ENCODE measurements around the gene CLSTN2.
"Not testable (repeated sequence)": the region's sequence is repeated elsewhere in the genome, so short reads cannot be mapped to it uniquely, and the experiment has no call there.

CLSTN2 gene

DNA sequence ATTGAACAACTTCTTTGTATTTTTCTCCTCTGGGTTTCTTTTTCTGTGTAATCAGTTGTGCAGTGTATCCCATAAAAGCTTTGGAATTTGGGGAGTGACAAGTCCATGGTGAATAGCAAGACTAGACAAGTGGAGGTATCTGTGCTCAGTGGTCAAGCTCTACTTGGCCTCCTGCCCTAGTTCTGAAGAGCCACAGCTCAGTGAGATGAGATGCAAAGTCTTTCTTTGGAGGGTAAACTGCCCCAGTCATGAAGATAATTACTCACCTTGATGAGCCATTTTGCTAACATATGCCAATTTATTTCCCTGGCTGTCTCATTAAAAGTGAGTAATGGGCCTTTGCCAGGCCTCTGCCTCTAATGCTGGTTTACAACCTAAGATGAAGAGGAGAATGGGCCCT is 471.7 kb downstream of the CLSTN2 start:
- no peak for FAIRE-seq
- no peak for DNase-seq (ENCODE audit: insufficient read length, low spot score)

DNA sequence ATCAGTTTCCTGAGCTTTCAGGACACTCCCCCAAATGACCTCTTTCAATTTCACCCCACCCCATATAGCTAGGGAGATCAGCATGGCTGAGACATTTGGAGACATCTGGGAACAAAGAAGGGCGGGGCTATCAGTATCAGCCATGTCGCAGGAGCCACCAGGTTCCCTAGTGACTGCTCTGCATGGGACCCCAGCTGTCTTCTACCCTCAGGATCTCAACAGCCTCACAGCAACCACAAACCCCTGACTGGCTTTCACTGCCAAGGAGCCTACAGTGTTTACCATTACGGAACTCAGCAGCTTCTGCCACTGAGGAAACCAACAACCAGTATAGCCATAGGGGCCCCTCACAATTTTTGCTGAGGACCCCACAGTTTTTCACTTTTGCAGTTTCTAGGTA is 473.3 kb downstream of the CLSTN2 start:
- DNase-seq (ENCODE audit: insufficient read length, low spot score) (no peak), FAIRE-seq (no peak)
- TF ChIP-seq POLR2AphosphoS5 (IDR thresholded peaks at IDR 0.05; ENCODE audit: low read depth, low read length) = no peak
- TF ChIP-seq POU2F2 (IDR thresholded peaks at IDR 0.05; ENCODE audit: low read depth, low read length) = no peak
- no peak for TF ChIP-seq PAX5 (IDR thresholded peaks at IDR 0.05; ENCODE audit: insufficient read depth, low read length, severe bottlenecking)
- TF ChIP-seq POLR2A (IDR thresholded peaks at IDR 0.05; ENCODE audit: low read depth, low read length) = no peak
- no peak for TF ChIP-seq SPI1 (IDR thresholded peaks at IDR 0.05; ENCODE audit: low read depth, low read length)
- TF ChIP-seq TAF1 (IDR thresholded peaks at IDR 0.05; ENCODE audit: low read depth, low read length) = no peak

More for the DNA sequence above, 471.7 kb downstream of the CLSTN2 start:
- TF ChIP-seq POLR2A (IDR thresholded peaks at IDR 0.05; ENCODE audit: low read depth, low read length) (no peak), TAF1 (IDR thresholded peaks at IDR 0.05; ENCODE audit: low read depth, low read length) (no peak), POLR2AphosphoS5 (IDR thresholded peaks at IDR 0.05; ENCODE audit: low read depth, low read length) (no peak), PAX5 (IDR thresholded peaks at IDR 0.05; ENCODE audit: insufficient read depth, low read length, severe bottlenecking) (no peak), SPI1 (IDR thresholded peaks at IDR 0.05; ENCODE audit: low read depth, low read length) (no peak), POU2F2 (IDR thresholded peaks at IDR 0.05; ENCODE audit: low read depth, low read length) (no peak)

DNA sequence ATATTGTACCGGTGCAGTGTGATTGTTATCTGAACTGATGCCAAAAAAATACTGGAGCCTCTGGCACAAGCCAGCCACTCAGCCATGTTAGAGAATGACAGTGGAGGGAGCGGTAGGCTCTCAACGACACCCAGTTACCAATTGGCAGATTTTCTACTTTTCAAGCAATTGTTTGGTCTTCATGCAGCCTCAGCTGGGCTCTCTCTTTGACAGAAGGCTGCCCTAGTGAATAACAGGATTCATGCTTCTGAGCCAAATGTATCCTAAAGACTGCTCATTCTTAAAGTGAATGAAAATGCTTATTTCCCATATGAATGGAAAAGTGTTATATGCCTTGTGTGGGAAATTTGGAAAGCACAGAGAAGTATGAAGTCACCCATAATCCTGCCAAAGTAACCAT is 481.7 kb downstream of the CLSTN2 start:
- FAIRE-seq = no peak
- DNase-seq (ENCODE audit: insufficient read length, low spot score) = no peak
- TF ChIP-seq TAF1 (IDR thresholded peaks at IDR 0.05; ENCODE audit: low read depth, low read length) (no peak), POLR2AphosphoS5 (IDR thresholded peaks at IDR 0.05; ENCODE audit: low read depth, low read length) (no peak), PAX5 (IDR thresholded peaks at IDR 0.05; ENCODE audit: insufficient read depth, low read length, severe bottlenecking) (no peak), SPI1 (IDR thresholded peaks at IDR 0.05; ENCODE audit: low read depth, low read length) (no peak), POU2F2 (IDR thresholded peaks at IDR 0.05; ENCODE audit: low read depth, low read length) (no peak), POLR2A (IDR thresholded peaks at IDR 0.05; ENCODE audit: low read depth, low read length) (no peak)

DNA sequence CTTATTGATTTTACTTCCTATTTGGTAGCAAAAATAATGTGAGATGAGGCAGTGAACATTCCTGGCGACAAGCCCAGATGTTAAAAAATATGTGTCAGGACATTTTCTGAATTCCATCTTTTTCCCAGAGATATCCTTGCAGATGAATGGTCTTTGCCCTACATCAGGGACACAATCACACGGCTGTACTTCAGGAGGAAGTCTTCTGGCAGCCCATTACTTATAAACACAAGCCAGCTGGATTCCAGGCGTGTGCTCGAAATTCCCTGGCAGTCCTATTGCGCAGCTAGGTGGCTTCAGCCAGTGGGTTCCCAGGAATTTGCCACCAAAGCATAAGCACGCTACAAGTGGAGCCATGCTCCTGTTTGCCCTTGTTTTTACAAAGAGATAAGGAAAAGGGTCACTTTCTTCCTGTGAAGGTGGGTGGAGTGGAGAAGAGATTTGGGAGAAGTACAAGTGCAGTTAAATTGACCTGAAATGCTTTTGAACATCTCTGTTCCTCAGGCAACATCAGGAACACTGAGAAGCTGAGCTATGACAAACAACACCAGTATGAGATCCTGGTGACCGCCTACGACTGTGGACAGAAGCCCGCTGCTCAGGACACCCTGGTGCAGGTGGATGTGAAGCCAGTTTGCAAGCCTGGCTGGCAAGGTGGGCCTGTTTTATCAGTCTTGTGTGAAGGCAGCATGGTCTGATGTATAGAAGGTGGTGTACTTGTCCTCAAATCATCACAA is 485.8 kb downstream of the CLSTN2 start:
- DNase-seq (ENCODE audit: insufficient read length, low spot score) = no peak
- no peak for FAIRE-seq
- no peak for TF ChIP-seq TAF1 (IDR thresholded peaks at IDR 0.05; ENCODE audit: low read depth, low read length)
- no peak for TF ChIP-seq POLR2AphosphoS5 (IDR thresholded peaks at IDR 0.05; ENCODE audit: low read depth, low read length)
- no peak for TF ChIP-seq SPI1 (IDR thresholded peaks at IDR 0.05; ENCODE audit: low read depth, low read length)
- no peak for TF ChIP-seq POLR2A (IDR thresholded peaks at IDR 0.05; ENCODE audit: low read depth, low read length)
- no peak for TF ChIP-seq PAX5 (IDR thresholded peaks at IDR 0.05; ENCODE audit: insufficient read depth, low read length, severe bottlenecking)
- TF ChIP-seq POU2F2 (IDR thresholded peaks at IDR 0.05; ENCODE audit: low read depth, low read length) = no peak

DNA sequence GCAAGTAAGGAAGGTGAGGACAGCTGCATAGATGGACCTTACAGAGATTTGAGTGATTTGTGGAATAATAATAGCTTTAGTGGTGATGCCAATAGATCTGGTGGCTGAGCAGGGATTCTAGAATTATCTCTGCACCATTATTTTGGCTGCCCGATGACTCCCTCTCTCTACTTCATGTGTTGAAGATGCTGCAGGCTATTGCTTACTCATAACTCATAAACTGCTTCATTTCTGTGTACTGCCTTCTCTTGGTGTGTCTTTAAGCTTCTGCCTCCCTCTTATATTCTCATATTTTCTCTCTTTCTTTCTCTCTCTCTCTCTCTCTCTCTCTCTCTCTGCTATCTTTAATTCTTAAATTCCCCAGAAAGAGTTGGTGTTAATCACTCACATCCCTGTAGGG is 486.9 kb downstream of the CLSTN2 start:
- FAIRE-seq (no peak), DNase-seq (ENCODE audit: insufficient read length, low spot score) (no peak)
- TF ChIP-seq TAF1 (IDR thresholded peaks at IDR 0.05; ENCODE audit: low read depth, low read length) = no peak

DNA sequence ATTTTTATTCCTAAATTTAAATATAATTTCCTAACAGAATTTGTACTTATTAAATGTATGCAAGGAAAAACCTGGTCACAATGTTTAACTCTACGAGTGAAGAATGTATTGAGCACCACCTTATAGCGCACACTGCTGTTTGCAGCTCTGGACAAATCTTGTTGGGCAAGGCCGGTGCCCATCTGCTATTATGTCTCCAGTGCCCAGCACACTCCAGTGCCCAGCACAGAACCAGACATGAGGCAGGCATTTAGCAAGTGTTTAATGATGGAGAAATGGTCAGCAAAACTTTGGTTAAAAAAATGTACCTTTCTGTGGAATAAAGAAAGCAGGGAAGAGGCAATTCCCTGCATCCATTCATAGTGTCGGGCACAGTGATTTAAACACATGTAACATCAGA is 488.2 kb downstream of the CLSTN2 start:
- no peak for DNase-seq (ENCODE audit: insufficient read length, low spot score)
- FAIRE-seq = no peak
- TF ChIP-seq POU2F2 (IDR thresholded peaks at IDR 0.05; ENCODE audit: low read depth, low read length) (no peak), PAX5 (IDR thresholded peaks at IDR 0.05; ENCODE audit: insufficient read depth, low read length, severe bottlenecking) (no peak), POLR2A (IDR thresholded peaks at IDR 0.05; ENCODE audit: low read depth, low read length) (no peak), TAF1 (IDR thresholded peaks at IDR 0.05; ENCODE audit: low read depth, low read length) (no peak), SPI1 (IDR thresholded peaks at IDR 0.05; ENCODE audit: low read depth, low read length) (no peak), POLR2AphosphoS5 (IDR thresholded peaks at IDR 0.05; ENCODE audit: low read depth, low read length) (no peak)

DNA sequence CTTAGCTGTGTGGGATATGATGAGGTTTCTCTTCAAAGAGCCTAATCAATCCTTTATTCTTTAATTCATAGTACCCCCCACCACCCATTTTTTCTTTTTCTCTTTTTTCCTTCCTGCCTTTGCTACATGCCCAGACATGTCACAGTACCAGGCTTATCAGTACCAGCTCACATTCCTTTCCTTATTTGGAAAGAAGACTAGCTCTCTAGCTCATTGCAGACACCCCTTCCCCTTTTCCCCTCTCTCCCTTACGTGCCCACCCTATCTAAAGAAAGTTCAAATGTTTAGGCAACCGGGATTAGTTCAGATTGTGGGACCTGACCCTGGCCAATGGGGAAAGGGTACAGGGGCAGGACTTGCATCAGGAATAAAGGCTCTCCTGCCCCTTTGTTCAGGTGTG is 488.6 kb downstream of the CLSTN2 start:
- DNase-seq (ENCODE audit: insufficient read length, low spot score); FAIRE-seq: not testable (repeated sequence)

DNA sequence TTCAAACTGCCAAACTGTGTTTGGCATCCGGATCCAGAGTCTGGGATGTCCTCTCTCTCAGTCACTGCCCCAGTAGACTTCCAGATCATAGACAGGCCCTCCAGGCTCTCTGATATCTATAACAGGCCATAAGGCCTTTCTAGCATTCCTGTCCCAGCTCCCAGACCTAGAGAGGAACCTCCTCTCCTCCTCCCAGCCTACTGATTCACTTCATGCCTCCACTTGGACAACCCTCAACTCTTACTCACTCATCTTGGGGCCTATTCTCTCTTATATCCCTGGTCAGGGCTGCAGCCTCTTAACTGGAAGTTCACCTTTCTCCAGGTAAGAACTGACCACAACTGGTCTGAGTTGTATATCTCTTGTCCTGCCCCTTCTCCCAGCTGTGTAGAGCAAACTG is 489.2 kb downstream of the CLSTN2 start:
- no peak for DNase-seq (ENCODE audit: insufficient read length, low spot score)
- TF ChIP-seq PAX5 (IDR thresholded peaks at IDR 0.05; ENCODE audit: insufficient read depth, low read length, severe bottlenecking) (no peak), POLR2A (IDR thresholded peaks at IDR 0.05; ENCODE audit: low read depth, low read length) (no peak)
- no peak for FAIRE-seq

DNA sequence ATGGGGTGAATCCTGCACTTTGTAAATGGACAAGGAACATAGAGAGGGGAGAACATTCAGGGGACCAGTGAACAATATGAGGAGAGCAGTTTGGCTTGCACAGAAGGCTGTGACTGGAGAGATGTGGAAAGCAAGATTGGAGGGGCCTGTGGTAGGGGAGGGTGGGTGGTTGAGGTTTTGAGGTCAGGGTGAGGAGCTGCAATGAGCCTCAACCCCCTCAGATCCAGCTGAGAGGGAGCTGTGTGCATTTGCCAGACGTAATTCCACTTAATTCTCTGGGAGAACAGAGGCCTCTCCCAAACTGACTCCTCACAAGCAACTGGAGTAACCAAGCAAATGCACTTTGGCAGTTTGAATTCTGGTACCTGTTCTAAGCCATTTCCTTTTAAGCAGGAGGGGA is 489.7 kb downstream of the CLSTN2 start:
- TF ChIP-seq SPI1 (IDR thresholded peaks at IDR 0.05; ENCODE audit: low read depth, low read length) (no peak), POLR2A (IDR thresholded peaks at IDR 0.05; ENCODE audit: low read depth, low read length) (no peak), POU2F2 (IDR thresholded peaks at IDR 0.05; ENCODE audit: low read depth, low read length) (no peak), POLR2AphosphoS5 (IDR thresholded peaks at IDR 0.05; ENCODE audit: low read depth, low read length) (no peak), PAX5 (IDR thresholded peaks at IDR 0.05; ENCODE audit: insufficient read depth, low read length, severe bottlenecking) (no peak), TAF1 (IDR thresholded peaks at IDR 0.05; ENCODE audit: low read depth, low read length) (no peak)
- FAIRE-seq (no peak), DNase-seq (ENCODE audit: insufficient read length, low spot score) (no peak)

DNA sequence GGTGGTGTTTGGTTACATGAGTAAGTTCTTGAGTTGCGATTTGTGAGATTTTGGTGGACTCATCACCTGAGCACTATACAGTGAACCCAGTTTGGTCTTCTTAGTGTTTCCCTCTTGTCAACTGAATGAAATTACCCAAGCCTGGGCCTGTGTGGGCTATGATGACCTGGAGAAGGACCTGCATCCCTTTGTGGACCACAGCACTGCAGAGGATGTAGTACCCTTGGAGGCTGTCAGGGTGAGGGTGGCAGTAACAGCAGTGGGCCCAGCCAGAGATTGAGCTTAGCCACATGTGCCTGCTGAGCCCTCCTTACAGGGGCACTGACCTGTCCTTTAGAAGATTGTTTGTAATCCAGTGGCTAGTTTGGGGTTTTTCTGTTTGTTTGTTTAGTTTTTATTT is 492.8 kb downstream of the CLSTN2 start:
- FAIRE-seq (no peak), DNase-seq (ENCODE audit: insufficient read length, low spot score) (no peak)
- no peak for TF ChIP-seq POLR2AphosphoS5 (IDR thresholded peaks at IDR 0.05; ENCODE audit: low read depth, low read length)
- TF ChIP-seq POLR2A (IDR thresholded peaks at IDR 0.05; ENCODE audit: low read depth, low read length) = no peak
- no peak for TF ChIP-seq PAX5 (IDR thresholded peaks at IDR 0.05; ENCODE audit: insufficient read depth, low read length, severe bottlenecking)
- no peak for TF ChIP-seq POU2F2 (IDR thresholded peaks at IDR 0.05; ENCODE audit: low read depth, low read length)
- no peak for TF ChIP-seq SPI1 (IDR thresholded peaks at IDR 0.05; ENCODE audit: low read depth, low read length)
- TF ChIP-seq TAF1 (IDR thresholded peaks at IDR 0.05; ENCODE audit: low read depth, low read length) = no peak
